IMR-90 (cell line): Measurements from ENCODE around the gene CRISPLD2. TPM values are rescaled to one million over a fixed set of nuclear protein-coding genes. Genes with fewer than 3 reads are reported as not detected.

ENCODE experiments used
- ATAC-seq: fragments of 200-7000 bp; cut with Tn5 transposase; 2 replicates; pipeline ENCODE4 v1.9.1; 2020; ENCODE audit warnings: low read depth, mild to moderate bottlenecking, moderate library complexity
- BruUV-seq: library from RNA; stranded (reverse); fragments of 400-500 nt; replicated peaks from 2 replicates; lab custom pipeline; 2021; lab: Mats Ljungman, UMichigan
- CTCF ChIA-PET: fragments of 300-600 bp; formaldehyde crosslinking; extraction: SDS; loops from one replicate; lab custom pipeline; 2021; ENCODE audit warnings: antibody characterized with exemption; lab: Yijun Ruan, JAX
- POLR2A ChIA-PET: fragments of 300-600 bp; sonication (Branson Sonifier 250); formaldehyde crosslinking; loops from one replicate; lab custom pipeline; 2022; ENCODE audit warnings: antibody characterized with exemption; ENCODE audit not compliant: unreplicated experiment; lab: Charles Lee
- DNase-seq: peaks from one replicate; pipeline ENCODE4 v3.0.0; 2013
- H2AFZ ChIP-seq: replicated peaks from 2 replicates; pipeline ENCODE3; 2013; ENCODE audit warnings: low read length, mild to moderate bottlenecking; ENCODE audit not compliant: poor library complexity
- H2AK5ac ChIP-seq: 2 replicates; pipeline ENCODE4 v1.6.1; 2013; ENCODE audit warnings: low read depth, low read length, inconsistent platforms
- H2AK9ac ChIP-seq: replicated peaks from 2 replicates; pipeline ENCODE3; 2013; ENCODE audit warnings: mild to moderate bottlenecking, low read depth, low read length, moderate library complexity; ENCODE audit not compliant: poor library complexity
- H2BK120ac ChIP-seq: 2 replicates; pipeline ENCODE4 v1.6.1; 2013; ENCODE audit warnings: low read depth, low read length, inconsistent platforms
- H2BK15ac ChIP-seq: 3 replicates; pipeline ENCODE4 v1.6.1; 2013; ENCODE audit warnings: low read depth, low read length, inconsistent platforms
- H2BK20ac ChIP-seq: 2 replicates; pipeline ENCODE4 v1.6.1; 2013; ENCODE audit warnings: low read depth, mild to moderate bottlenecking, inconsistent platforms, low read length, moderate library complexity
- H2BK5ac ChIP-seq: 2 replicates; pipeline ENCODE4 v1.6.1; 2013; ENCODE audit warnings: mild to moderate bottlenecking, low read depth, low read length, inconsistent platforms; ENCODE audit not compliant: poor library complexity, severe bottlenecking
- H3K14ac ChIP-seq: replicated peaks from 2 replicates; pipeline ENCODE4 v1.6.1; 2013; ENCODE audit warnings: low read depth, low read length, inconsistent platforms
- H3K18ac ChIP-seq: 2 replicates; pipeline ENCODE4 v1.6.1; 2013; ENCODE audit warnings: low read depth, low read length, control low read depth
- H3K23ac ChIP-seq: 2 replicates; pipeline ENCODE4 v1.6.1; 2013; ENCODE audit warnings: low read depth, low read length, inconsistent platforms
- H3K27ac ChIP-seq: 2 replicates; pipeline ENCODE4 v1.5.1; 2013; ENCODE audit warnings: mild to moderate bottlenecking, control low read depth, low read length; ENCODE audit not compliant: insufficient read depth
- H3K27me3 ChIP-seq: 2 replicates; pipeline ENCODE4 v1.6.1; 2013; ENCODE audit warnings: low read length; ENCODE audit not compliant: control insufficient read depth, insufficient read depth
- H3K36me3 ChIP-seq: 2 replicates; pipeline ENCODE4 v1.6.1; 2013; ENCODE audit warnings: low read length, mixed read lengths; ENCODE audit not compliant: control insufficient read depth, insufficient read depth
- H3K4ac ChIP-seq: 2 replicates; pipeline ENCODE4 v1.6.1; 2013; ENCODE audit warnings: low read depth, low read length, inconsistent platforms
- H3K4me1 ChIP-seq: 2 replicates; pipeline ENCODE4 v1.6.1; 2013; ENCODE audit warnings: low read length, mixed read lengths; ENCODE audit not compliant: control insufficient read depth, insufficient read depth
- H3K4me2 ChIP-seq: 2 replicates; pipeline ENCODE4 v1.6.1; 2013; ENCODE audit warnings: low read depth, mild to moderate bottlenecking, control low read depth, low read length, moderate library complexity
- H3K4me3 ChIP-seq: 2 replicates; pipeline ENCODE4 v1.5.1; 2013; ENCODE audit warnings: low read depth, mild to moderate bottlenecking, control low read depth, low read length, moderate library complexity; ENCODE audit not compliant: insufficient read depth
- H3K56ac ChIP-seq: 2 replicates; pipeline ENCODE4 v1.6.1; 2013; ENCODE audit warnings: low read length, inconsistent platforms; ENCODE audit not compliant: insufficient read depth; ENCODE audit errors: extremely low read depth
- H3K79me1 ChIP-seq, 2 experiments: 2 replicates each; pipeline ENCODE4 v1.6.1; 2013; ENCODE audit warnings: low read length in 2 of 2, inconsistent platforms in 1 of 2, low read depth in 1 of 2
- H3K9ac ChIP-seq: 2 replicates; pipeline ENCODE4 v1.6.1; 2013; ENCODE audit warnings: low read depth, low read length, control low read depth
- H3K9me1 ChIP-seq: 2 replicates; pipeline ENCODE4 v1.6.1; 2013; ENCODE audit warnings: low read length, inconsistent platforms; ENCODE audit not compliant: insufficient read depth
- H3K9me3 ChIP-seq: 2 replicates; pipeline ENCODE4 v1.6.1; 2013; ENCODE audit warnings: low read length; ENCODE audit not compliant: control insufficient read depth, insufficient read depth
- H4K20me1 ChIP-seq: 2 replicates; pipeline ENCODE4 v1.6.1; 2013; ENCODE audit warnings: low read length, inconsistent platforms; ENCODE audit not compliant: insufficient read depth
- H4K5ac ChIP-seq: 2 replicates; pipeline ENCODE4 v1.6.1; 2013; ENCODE audit warnings: mild to moderate bottlenecking, low read depth, low read length, control low read depth
- H4K8ac ChIP-seq, 2 experiments: 2 replicates each; pipeline ENCODE4 v1.6.1; 2013; ENCODE audit warnings: low read depth in 2 of 2, low read length in 2 of 2, control low read depth in 1 of 2, inconsistent platforms in 1 of 2
- H4K91ac ChIP-seq: 2 replicates; pipeline ENCODE4 v1.6.1; 2013; ENCODE audit warnings: low read depth, low read length, inconsistent platforms; ENCODE audit not compliant: insufficient read depth
- BHLHE40 ChIP-seq: fragments of 150-350 bp; IDR thresholded peaks from 2 replicates; pipeline ENCODE4 v1.6.1; 2016; ENCODE audit warnings: mild to moderate bottlenecking, low read depth, low read length
- CEBPB ChIP-seq: IDR thresholded peaks from 2 replicates; pipeline ENCODE4 v1.6.1; 2012; ENCODE audit warnings: low read depth, low read length, improper control_type of control experiment
- MAFK ChIP-seq: IDR thresholded peaks from 2 replicates; pipeline ENCODE4 v1.6.1; 2012; ENCODE audit warnings: low read depth, low read length, improper control_type of control experiment
- RAD21 ChIP-seq: IDR thresholded peaks from 2 replicates; pipeline ENCODE4 v1.6.1; 2012; ENCODE audit warnings: low read length, improper control_type of control experiment
- RCOR1 ChIP-seq: IDR thresholded peaks from 2 replicates; pipeline ENCODE4 v1.6.1; 2012; ENCODE audit warnings: mild to moderate bottlenecking, low read length, improper control_type of control experiment; ENCODE audit not compliant: insufficient replicate concordance
- WGBS, 2 experiments: methylation state at CpG; one replicate each; pipeline versions ENCODE4 v1.1.5 to v1.1.7; 2013; ENCODE audit warnings: missing lambda C conversion rate in 2 of 2; ENCODE audit not compliant: insufficient read length in 1 of 2; ENCODE audit errors: extremely low coverage in 2 of 2; 5-methylcytosine and 5-hydroxymethylcytosine counted together
- dilution Hi-C: fragments of 300-500 bp; cut with HindIII; formaldehyde crosslinking; loops from one replicate; pipeline ENCODE4 v1.14.3; 2018; ENCODE audit warnings: low sequenced_read_pairs; ENCODE audit not compliant: unreplicated experiment
- in situ Hi-C: fragments of 300-500 bp; cut with MboI; formaldehyde crosslinking; loops from 3 replicates; pipeline ENCODE4 v1.14.3; 2019; ENCODE audit warnings: low sequenced_read_pairs, inconsistent platforms, mixed read lengths
- intact Hi-C: fragments of 100-400 bp; cut with micrococcal nuclease; formaldehyde crosslinking; loops from 2 replicates; pipeline ENCODE4 v1.10.0; 2022
- polyA plus RNA-seq, 3 experiments: library from polyadenylated mRNA; depleted of rRNA; stranded (reverse); fragments of >200 nt; gene quantifications; 2 replicates each; pipeline ENCODE4 v1.2.3, GENCODE V29; 2012; ENCODE audit warnings: low replicate concordance in 1 of 3
- total RNA-seq: library from RNA; depleted of rRNA; stranded (reverse); fragments of >200 nt; gene quantifications from 2 replicates; pipeline ENCODE4 v1.2.3, GENCODE V29; 2012
- TF ChIP-seq, protein P1 (sequence below): fragments of 150-350 bp; IDR thresholded peaks from 2 replicates; pipeline ENCODE4 v1.6.1; 2017; ENCODE audit warnings: mild to moderate bottlenecking, antibody characterized with exemption, low read length, low read depth

Gene CRISPLD2
- total and polyA plus RNA-seq, 2 of the 4 experiments (the other 2 are of a cell fraction) = 23.1 to 37.5 TPM

DNA sequence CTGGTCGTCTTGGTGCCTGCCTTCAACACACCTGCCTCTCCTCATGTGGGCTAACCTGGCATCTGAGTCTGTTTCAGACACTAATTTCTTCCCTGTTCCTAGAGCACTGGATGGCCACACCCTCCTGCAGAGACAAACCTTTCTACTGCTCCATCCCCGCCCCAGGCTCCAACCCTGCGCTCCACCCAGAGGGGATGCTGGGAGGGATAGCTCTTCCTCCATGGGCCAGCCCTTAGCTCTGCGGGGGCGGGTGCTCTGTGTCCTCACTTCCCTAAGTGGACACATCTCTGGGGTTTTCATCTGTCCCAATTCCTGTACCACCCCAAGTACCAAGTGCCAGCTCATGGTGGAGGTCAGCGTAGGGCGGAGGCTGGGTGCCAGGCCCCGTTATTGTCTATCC, 11.0 kb upstream of the CRISPLD2 start:
- ChIA-PET POLR2A (no interaction called here), CTCF (no interaction called here)
- Histone ChIP-seq H3K9ac (no peak overlapping the region), H3K23ac (no peak overlapping the region), H3K18ac (no peak overlapping the region), H3K56ac (no peak overlapping the region), H2BK5ac (no peak overlapping the region), H3K79me1 (0 out of 4 replicates have a peak, but pooled peaks cover 0 to 8% of the 10 kb centered on the region in 2 experiments), H4K8ac (no peak overlapping the region), H4K20me1 (0 out of 2 replicates have a peak, but pooled peaks cover 4% of the 10 kb centered on the region), H4K91ac (peak overlapping the region; percentile 41; the same call in 1 of the 2 replicates), H3K4ac (peak overlapping the region; percentile 43), H3K27ac (no peak overlapping the region), H3K4me3 (no peak overlapping the region), H2BK120ac (peak overlapping the region; percentile 38; the same call in 1 of the 2 replicates), H2BK15ac (peak overlapping the region; percentile 92; the same call in 1 of the 3 replicates), H4K5ac (no peak overlapping the region), H3K4me2 (no peak overlapping the region), H3K4me1 (peaks cover 18% of the 10 kb centered on the region), H3K14ac (no peak overlapping the region), H3K36me3 (no peaks in the 10 kb centered on the region), H2BK20ac (peak overlapping the region; percentile 55; the same call in 1 of the 2 replicates), H2AFZ (no peak overlapping the region), H3K9me3 (0 out of 2 replicates have a peak, but pooled peaks cover 7% of the 10 kb centered on the region), H2AK5ac (peak overlapping the region; percentile 86; the same call in 1 of the 2 replicates), H3K27me3 (no peaks in the 10 kb centered on the region), H3K9me1 (peaks cover 17% of the 10 kb centered on the region), H2AK9ac (no peak overlapping the region)
- ATAC-seq = no peak
- WGBS, 2 experiments = 100% methylated on average over 2 of the region's 8 CpGs; no CpG with 5 or more reads in 1 of the 2 experiments
- DNase-seq = no peak
- TF ChIP-seq MAFK = no peak
- TF ChIP-seq, protein P1, sequence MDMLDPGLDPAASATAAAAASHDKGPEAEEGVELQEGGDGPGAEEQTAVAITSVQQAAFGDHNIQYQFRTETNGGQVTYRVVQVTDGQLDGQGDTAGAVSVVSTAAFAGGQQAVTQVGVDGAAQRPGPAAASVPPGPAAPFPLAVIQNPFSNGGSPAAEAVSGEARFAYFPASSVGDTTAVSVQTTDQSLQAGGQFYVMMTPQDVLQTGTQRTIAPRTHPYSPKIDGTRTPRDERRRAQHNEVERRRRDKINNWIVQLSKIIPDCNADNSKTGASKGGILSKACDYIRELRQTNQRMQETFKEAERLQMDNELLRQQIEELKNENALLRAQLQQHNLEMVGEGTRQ = no peak
- no peak for TF ChIP-seq CEBPB
- TF ChIP-seq RCOR1 = no peak
- no peak for TF ChIP-seq RAD21
- no peak for TF ChIP-seq BHLHE40
- dilution Hi-C loops (no loop called here), in situ Hi-C loops (no loop called here), intact Hi-C loops (no loop called here)
- no TSS peak for BruUV-seq
